Mucosa of descending colon (tissue), 3 donors: ENCODE measurements around the gene IRF8. TPM values are rescaled to one million over a fixed set of nuclear protein-coding genes. Genes with fewer than 3 reads are reported as not detected.

ENCODE experiments used
- ATAC-seq: fragments of 200-7000 bp; cut with Tn5 transposase; one replicate; pipeline ENCODE4 v1.9.1; 2020; ENCODE audit warnings: mild to moderate bottlenecking, moderate library complexity
- DNase-seq, 3 donors: peaks; one replicate each; pipeline ENCODE4 v3.0.0-alpha.2; 2020
- H3K36me3 ChIP-seq: fragments of 200-600 bp; one replicate; pipeline ENCODE4 v1.8.0; 2021; ENCODE audit warnings: low read depth, mild to moderate bottlenecking
- H3K4me1 ChIP-seq: fragments of 200-600 bp; one replicate; pipeline ENCODE4 v1.8.0; 2021; ENCODE audit warnings: low read depth, mild to moderate bottlenecking
- H3K4me3 ChIP-seq: fragments of 200-600 bp; one replicate; pipeline ENCODE4 v1.8.0; 2021; ENCODE audit warnings: mild to moderate bottlenecking
- H3K9me3 ChIP-seq: fragments of 200-600 bp; one replicate; pipeline ENCODE4 v1.8.0; 2021; ENCODE audit warnings: mild to moderate bottlenecking
- intact Hi-C, 2 donors: fragments of 100-400 bp; cut with DNase I in 1 of 2; cut with micrococcal nuclease in 1 of 2; formaldehyde crosslinking; loops; one replicate each; pipeline versions ENCODE4 v1.11.0 to v1.11.1; 2022; cut with DNase I, micrococcal nuclease
- long read RNA-seq, 2 donors: library from polyadenylated mRNA; unstranded; transcript quantifications; one replicate each; pipeline ENCODE4 v2.0.0, GENCODE V29; 2019 to 2021
- total RNA-seq, 3 donors: library from RNA; stranded (reverse); fragmentation: NEBNext Ultra II Directional in 2 of 3; extraction: Animal tissue kit (Norgen Biotek cat#: 25700) in 2 of 3; gene quantifications; one replicate each; pipeline versions ENCODE4 v1.2.1 to v1.2.4, GENCODE V29; 2021 to 2023
- TF ChIP-seq, protein P1 (sequence below): fragments of 200-600 bp; IDR thresholded peaks from one replicate; pipeline ENCODE4 v1.8.0; 2022; ENCODE audit warnings: antibody characterized with exemption, mild to moderate bottlenecking
- donor health status: DM: no; HTN: no; CAD: no; lungs with moderate emphysema.
- donor health status: DM: no; HTN: no; CAD: no.
- donor health status: DM: no; HTN: yes; CAD: no.

Gene IRF8, protein sequence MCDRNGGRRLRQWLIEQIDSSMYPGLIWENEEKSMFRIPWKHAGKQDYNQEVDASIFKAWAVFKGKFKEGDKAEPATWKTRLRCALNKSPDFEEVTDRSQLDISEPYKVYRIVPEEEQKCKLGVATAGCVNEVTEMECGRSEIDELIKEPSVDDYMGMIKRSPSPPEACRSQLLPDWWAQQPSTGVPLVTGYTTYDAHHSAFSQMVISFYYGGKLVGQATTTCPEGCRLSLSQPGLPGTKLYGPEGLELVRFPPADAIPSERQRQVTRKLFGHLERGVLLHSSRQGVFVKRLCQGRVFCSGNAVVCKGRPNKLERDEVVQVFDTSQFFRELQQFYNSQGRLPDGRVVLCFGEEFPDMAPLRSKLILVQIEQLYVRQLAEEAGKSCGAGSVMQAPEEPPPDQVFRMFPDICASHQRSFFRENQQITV
- total RNA-seq: 10 to 100 TPM; 28.8 to 55.8 (median 36.5) TPM
- long read RNA-seq, donor 1, transcript IRF8-201 (9 exons, 3,030 nt): major isoform, 31 of 35 reads
- long read RNA-seq, donor 1, partial matches to known transcripts: 0 of 35 reads
- long read RNA-seq, donor 1, other reads (novel, unspliced or antisense): 4 of 35 reads
- long read RNA-seq, donor 2, transcript IRF8-201 (9 exons, 3,030 nt): major isoform, 39 of 47 reads
- long read RNA-seq, donor 2, partial matches to known transcripts: 2 of 47 reads
- long read RNA-seq, donor 2, other reads (novel, unspliced or antisense): 4 of 47 reads

DNA sequence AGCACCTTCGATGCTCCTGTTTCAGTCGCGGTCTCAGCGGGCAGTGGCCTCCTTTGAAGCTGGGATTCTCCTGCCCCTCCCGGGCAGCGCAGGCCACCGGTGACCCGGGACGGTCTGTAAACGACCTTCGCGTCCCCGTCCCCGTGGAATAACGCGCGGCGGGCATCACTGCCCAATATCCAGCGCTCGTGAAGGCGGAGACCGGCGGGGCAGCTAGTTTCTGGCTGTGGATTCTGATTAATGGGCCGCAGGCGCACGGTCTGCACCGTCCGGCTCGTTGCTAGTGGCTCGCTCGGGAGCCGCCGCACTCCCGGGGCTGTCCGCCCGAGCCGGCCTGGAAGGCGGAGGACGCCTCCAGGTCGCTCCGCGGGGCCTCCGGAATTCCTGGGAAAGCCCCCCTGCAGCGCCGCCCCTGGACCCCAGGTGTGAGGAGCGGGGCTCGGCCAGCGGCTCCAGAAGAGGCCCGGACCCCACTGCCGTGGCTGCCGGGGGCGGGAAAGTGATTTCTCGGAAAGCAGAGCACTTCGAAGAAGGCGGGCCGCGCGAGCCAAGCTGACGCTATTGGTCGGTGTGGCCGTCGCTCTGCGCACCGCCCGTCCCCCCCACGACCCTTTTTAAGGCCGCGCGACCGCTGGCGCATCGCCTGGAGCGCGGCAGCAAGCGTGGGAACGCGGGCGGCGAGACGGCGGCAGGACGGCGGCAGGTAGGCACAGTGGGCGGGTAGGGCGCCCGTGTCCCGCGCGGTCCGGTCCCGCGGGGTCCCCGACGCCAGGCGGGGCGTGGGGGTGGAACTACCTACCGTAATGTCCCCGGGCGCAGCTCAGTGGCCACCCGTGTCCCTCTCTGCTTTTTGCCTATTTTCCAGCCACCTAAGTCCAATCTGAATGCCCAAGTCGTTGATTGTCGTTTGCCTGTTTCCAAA is at the start of gene IRF8:
Gene IRF8 (plus strand): TSS at position 642 of the 922 bp plus-strand sequence. CDS start 3,854 bp downstream, outside the sequence.
- H3K4me1 ChIP-seq: peaks cover 24% of the 10 kb centered on the region
- TF ChIP-seq, protein P1, sequence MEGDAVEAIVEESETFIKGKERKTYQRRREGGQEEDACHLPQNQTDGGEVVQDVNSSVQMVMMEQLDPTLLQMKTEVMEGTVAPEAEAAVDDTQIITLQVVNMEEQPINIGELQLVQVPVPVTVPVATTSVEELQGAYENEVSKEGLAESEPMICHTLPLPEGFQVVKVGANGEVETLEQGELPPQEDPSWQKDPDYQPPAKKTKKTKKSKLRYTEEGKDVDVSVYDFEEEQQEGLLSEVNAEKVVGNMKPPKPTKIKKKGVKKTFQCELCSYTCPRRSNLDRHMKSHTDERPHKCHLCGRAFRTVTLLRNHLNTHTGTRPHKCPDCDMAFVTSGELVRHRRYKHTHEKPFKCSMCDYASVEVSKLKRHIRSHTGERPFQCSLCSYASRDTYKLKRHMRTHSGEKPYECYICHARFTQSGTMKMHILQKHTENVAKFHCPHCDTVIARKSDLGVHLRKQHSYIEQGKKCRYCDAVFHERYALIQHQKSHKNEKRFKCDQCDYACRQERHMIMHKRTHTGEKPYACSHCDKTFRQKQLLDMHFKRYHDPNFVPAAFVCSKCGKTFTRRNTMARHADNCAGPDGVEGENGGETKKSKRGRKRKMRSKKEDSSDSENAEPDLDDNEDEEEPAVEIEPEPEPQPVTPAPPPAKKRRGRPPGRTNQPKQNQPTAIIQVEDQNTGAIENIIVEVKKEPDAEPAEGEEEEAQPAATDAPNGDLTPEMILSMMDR: no peak
- peaks cover 5% of the 10 kb centered on the region for H3K36me3 ChIP-seq
- peak; percentile 84 to 92 (median 91) for DNase-seq
- peak within 1 kb of the TSS; percentile 60 for H3K4me3 ChIP-seq
- intact Hi-C loops: loop anchor here in 1 of 2 donors (10.0 kb wide), 1 partner anchor 86 kb away; no protein-coding TSS in a partner anchor
- peak; percentile 88 for ATAC-seq
- H3K9me3 ChIP-seq: no peaks in the 10 kb centered on the region

DNA sequence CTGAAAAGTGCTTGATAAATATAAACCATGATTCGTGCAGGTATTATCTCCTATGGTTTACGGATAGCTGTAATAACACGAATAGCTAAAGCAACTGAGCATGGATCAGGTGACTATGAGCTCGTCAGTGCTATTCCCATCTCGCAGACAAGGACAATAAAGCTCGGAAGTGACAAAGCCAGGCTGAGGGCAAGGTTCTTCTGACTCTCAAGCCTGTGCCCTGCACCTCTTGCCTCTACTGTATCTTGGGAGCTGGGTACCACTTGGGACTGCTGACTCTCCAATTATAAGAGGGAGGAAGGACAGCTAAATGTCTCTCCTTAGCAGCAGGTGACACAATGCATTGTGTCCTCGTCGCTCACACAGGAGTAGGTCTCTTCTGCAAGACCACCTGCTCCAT is 49.6 kb upstream of the IRF8 start:
- DNase-seq: no peak
- Histone ChIP-seq H3K36me3 (no peaks in the 10 kb centered on the region), H3K4me3 (no peak overlapping the region), H3K9me3 (no peaks in the 10 kb centered on the region), H3K4me1 (peaks cover 6% of the 10 kb centered on the region)
- TF ChIP-seq, protein P1: no peak
- intact Hi-C loops: no loop called here
- no peak for ATAC-seq

DNA sequence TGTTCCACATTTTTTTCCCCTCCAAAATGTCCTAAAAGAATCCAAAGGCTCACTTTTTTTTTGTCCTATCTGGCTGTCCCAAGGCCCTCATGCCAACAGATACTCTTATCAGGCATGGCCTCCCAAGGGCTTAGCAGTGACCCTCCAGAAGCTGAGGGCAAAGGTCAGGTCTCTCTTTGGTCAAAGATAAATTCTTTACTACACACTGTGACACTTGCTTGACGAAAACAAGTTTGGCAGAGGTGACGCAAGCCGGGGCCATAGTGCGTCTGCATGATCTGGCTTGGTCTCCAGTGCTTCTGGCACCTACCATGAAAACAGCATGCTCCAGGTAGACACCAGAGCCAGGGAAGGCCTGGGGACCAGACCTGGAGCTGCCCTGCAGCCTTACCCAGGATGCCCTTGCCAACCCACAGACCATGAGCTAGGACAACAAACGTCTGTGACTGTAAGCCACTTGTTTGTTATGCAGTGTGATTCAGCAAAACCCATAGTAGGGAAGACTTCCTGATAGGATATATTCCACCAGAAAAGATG is 48.5 kb upstream of the IRF8 start:
- DNase-seq: no peak
- TF ChIP-seq, protein P1: no peak
- no peak for ATAC-seq
- H3K36me3 ChIP-seq: no peaks in the 10 kb centered on the region
- no peak overlapping the region for H3K4me3 ChIP-seq
- no peaks in the 10 kb centered on the region for H3K9me3 ChIP-seq
- no peaks in the 10 kb centered on the region for H3K4me1 ChIP-seq
- intact Hi-C loops: no loop called here

DNA sequence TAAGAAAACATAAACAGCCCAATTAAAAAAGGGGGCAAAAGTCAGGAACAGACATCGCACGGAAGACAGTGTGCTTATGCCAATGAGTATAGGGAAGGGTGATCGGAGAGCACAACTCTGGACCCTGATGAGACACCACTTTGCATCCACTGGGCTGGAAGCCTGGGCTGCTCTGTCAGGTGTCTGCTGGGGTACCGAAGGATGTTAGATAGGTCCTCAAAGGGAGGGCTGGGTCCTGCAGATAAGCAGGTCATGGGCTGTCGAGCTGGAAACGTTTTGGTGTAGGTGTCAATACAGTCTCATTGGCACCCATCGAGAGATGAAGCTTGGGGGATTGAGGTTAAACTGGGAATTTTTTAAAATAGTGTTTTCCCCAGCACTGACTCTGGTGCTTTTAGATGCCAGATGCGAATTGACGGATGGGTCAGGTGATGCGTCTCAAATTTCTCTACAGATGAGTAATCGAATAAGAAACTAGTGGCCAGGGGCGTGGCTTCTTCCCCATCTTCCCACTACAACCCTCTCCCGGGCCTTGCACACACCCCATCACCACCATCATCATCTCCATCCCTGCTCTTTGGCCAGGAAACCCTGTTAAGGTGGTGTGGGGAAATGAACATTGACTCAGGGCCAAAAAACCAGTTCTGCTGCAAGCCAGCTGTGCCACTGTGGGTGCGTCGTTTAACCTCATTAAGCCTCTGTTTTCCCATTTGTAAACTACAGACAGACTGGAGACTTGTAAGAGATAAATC is 47.8 kb upstream of the IRF8 start:
- ATAC-seq: no peak
- no peaks in the 10 kb centered on the region for H3K9me3 ChIP-seq
- H3K36me3 ChIP-seq: no peaks in the 10 kb centered on the region
- H3K4me1 ChIP-seq: no peaks in the 10 kb centered on the region
- no peak for DNase-seq
- intact Hi-C loops: no loop called here
- no peak overlapping the region for H3K4me3 ChIP-seq
- TF ChIP-seq, protein P1: no peak
